Breast epithelium (tissue), 4 donors: ENCODE data around the gene SPPL2B. TPM values are rescaled to one million over a fixed set of nuclear protein-coding genes. Genes with fewer than 3 reads are reported as not detected.

Experiments used
- DNase-seq, 2 donors: peaks; one replicate each; pipeline ENCODE4 v3.0.0-alpha.2; 2019; ENCODE audit warnings: low spot score in 2 of 2
- H3K27ac ChIP-seq, 2 donors: fragments of 200-600 bp; sonication (generic) in 1 of 2; one replicate each; pipeline ENCODE4 v1.5.1; 2016 to 2019; ENCODE audit warnings: mild to moderate bottlenecking in 1 of 2
- H3K27me3 ChIP-seq, 2 donors: fragments of 200-600 bp; sonication (generic) in 1 of 2; one replicate each; pipeline versions ENCODE4 v1.5.1 to v1.6.0; 2017 to 2019; ENCODE audit warnings: control low read depth in 1 of 2, mild to moderate bottlenecking in 1 of 2
- H3K36me3 ChIP-seq: fragments of 200-600 bp; one replicate; pipeline ENCODE4 v1.5.1; 2019
- H3K4me1 ChIP-seq, 2 donors: fragments of 200-600 bp; sonication (generic); one replicate each; pipeline ENCODE4 v1.5.1; 2016 to 2019; ENCODE audit warnings: control low read depth in 1 of 2
- H3K4me3 ChIP-seq, 3 donors: fragments of 200-600 bp; sonication (generic); 1 replicate in 2 of 3; 2 replicates in 1 of 3; pipeline ENCODE4 v1.5.1; 2016 to 2019; ENCODE audit warnings: mild to moderate bottlenecking in 3 of 3, moderate library complexity in 2 of 3
- H3K9me3 ChIP-seq, 2 donors: fragments of 200-600 bp; sonication (generic) in 1 of 2; one replicate each; pipeline ENCODE4 v1.5.1; 2016 to 2019; ENCODE audit warnings: control low read depth in 1 of 2
- CTCF ChIP-seq, 3 donors: fragments of 450-650 bp; IDR thresholded peaks; one replicate each; pipeline ENCODE4 v1.5.1; 2016 to 2017; ENCODE audit warnings: antibody characterized with exemption in 3 of 3, mild to moderate bottlenecking in 3 of 3, moderate library complexity in 3 of 3
- POLR2A ChIP-seq: fragments of 450-650 bp; IDR thresholded peaks from one replicate; pipeline ENCODE4 v1.6.1; 2016; ENCODE audit warnings: antibody characterized with exemption, mild to moderate bottlenecking, moderate library complexity
- POLR2AphosphoS5 ChIP-seq, 3 donors: sonication (generic); formaldehyde crosslinking; IDR thresholded peaks; one replicate each; pipeline ENCODE4 v1.6.1; 2017; ENCODE audit warnings: antibody characterized with exemption in 3 of 3
- intact Hi-C: fragments of 100-400 bp; cut with DNase I; formaldehyde crosslinking; loops from one replicate; pipeline ENCODE4 v1.15.1; 2023; ENCODE audit warnings: low total_unique reads
- total RNA-seq, 3 donors: library from RNA; depleted of rRNA; stranded (reverse); fragments of >200 nt; gene quantifications; one replicate each; pipeline ENCODE4 v1.1.0, GENCODE V29; 2016

The SPPL2B gene
- total RNA-seq, 3 donors from 2014 or later: 23.5 to 61.2 (median 49.8) TPM

GRCh38 chr19:2342656-2343288 is 14.3 kb downstream of the SPPL2B start:
- H3K27me3 ChIP-seq: no peaks in the 10 kb centered on the region
- no peak overlapping the region for H3K4me3 ChIP-seq
- no peak overlapping the region for H3K27ac ChIP-seq
- no peaks in the 10 kb centered on the region for H3K9me3 ChIP-seq
- no peak for TF ChIP-seq POLR2A
- no peak for TF ChIP-seq POLR2AphosphoS5 (IDR thresholded peaks at IDR 0.05)
- no peak for TF ChIP-seq CTCF (IDR thresholded peaks at IDR 0.05)
- no peaks in the 10 kb centered on the region for H3K36me3 ChIP-seq
- intact Hi-C loops: no loop called here
- DNase-seq: no peak
- H3K4me1 ChIP-seq: no peaks in the 10 kb centered on the region

GRCh38 chr19:2343289-2343982 is 15.0 kb downstream of the SPPL2B start:
- no peak overlapping the region for H3K4me3 ChIP-seq
- DNase-seq: no peak
- no peaks in the 10 kb centered on the region for H3K9me3 ChIP-seq
- no peaks in the 10 kb centered on the region for H3K4me1 ChIP-seq
- H3K27me3 ChIP-seq: no peaks in the 10 kb centered on the region
- H3K27ac ChIP-seq: no peak overlapping the region
- TF ChIP-seq CTCF (IDR thresholded peaks at IDR 0.05) (no peak), POLR2A (no peak)
- no peaks in the 10 kb centered on the region for H3K36me3 ChIP-seq
- intact Hi-C loops: no loop called here

GRCh38 chr19:2344381-2344870 is 15.9 kb downstream of the SPPL2B start:
- no peaks in the 10 kb centered on the region for H3K4me1 ChIP-seq
- H3K27me3 ChIP-seq: no peaks in the 10 kb centered on the region
- no peak for DNase-seq
- TF ChIP-seq POLR2AphosphoS5 (IDR thresholded peaks at IDR 0.05): no peak
- no peak for TF ChIP-seq CTCF (IDR thresholded peaks at IDR 0.05)
- TF ChIP-seq POLR2A: no peak
- no peak overlapping the region for H3K4me3 ChIP-seq
- no peaks in the 10 kb centered on the region for H3K9me3 ChIP-seq
- H3K27ac ChIP-seq: no peak overlapping the region
- H3K36me3 ChIP-seq: no peaks in the 10 kb centered on the region
- intact Hi-C loops: no loop called here

GRCh38 chr19:2345076-2345475 is 16.6 kb downstream of the SPPL2B start:
- H3K36me3 ChIP-seq: no peaks in the 10 kb centered on the region
- intact Hi-C loops: no loop called here

More at GRCh38 chr19:2345076-2345475, 16.6 kb downstream of the SPPL2B start:
- TF ChIP-seq POLR2AphosphoS5 (IDR thresholded peaks at IDR 0.05): no peak
- TF ChIP-seq CTCF (IDR thresholded peaks at IDR 0.05): no peak
- no peak for TF ChIP-seq POLR2A
- Histone ChIP-seq H3K4me3 (no peak overlapping the region), H3K27ac (no peak overlapping the region), H3K9me3 (no peaks in the 10 kb centered on the region), H3K27me3 (no peaks in the 10 kb centered on the region), H3K4me1 (no peaks in the 10 kb centered on the region)
- DNase-seq: no peak
